HG03039 (cell line): ENCODE results near the gene RIMBP2.

ENCODE experiments used
- ATAC-seq: cut with Tn5 transposase; IDR thresholded peaks from one replicate; pipeline ENCODE4 v1.9.1; 2021; ENCODE audit warnings: mild to moderate bottlenecking, moderate library complexity; ENCODE audit not compliant: unreplicated experiment

Gene RIMBP2

GRCh38 chr12:130685250-130685787 lies 30.8 kb downstream of the RIMBP2 start:
- no peak for ATAC-seq

- no peak for ATAC-seq
Measured at GRCh38 chr12:130683811-130684210, 32.3 kb downstream of the RIMBP2 start.

GRCh38 chr12:130683080-130683479 lies 33.0 kb downstream of the RIMBP2 start:
- ATAC-seq = no peak

- no peak for ATAC-seq
Measured at GRCh38 chr12:130680451-130680990, 35.6 kb downstream of the RIMBP2 start.

GRCh38 chr12:130677957-130678558 lies 38.0 kb downstream of the RIMBP2 start:
- ATAC-seq = no peak

- no peak for ATAC-seq
Measured at GRCh38 chr12:130675791-130676190, 40.3 kb downstream of the RIMBP2 start.

GRCh38 chr12:130675121-130675520 lies 41.0 kb downstream of the RIMBP2 start:
- ATAC-seq = no peak

- ATAC-seq = no peak
Measured at GRCh38 chr12:130674676-130675075, 41.4 kb downstream of the RIMBP2 start.

GRCh38 chr12:130673036-130673705 lies 42.9 kb downstream of the RIMBP2 start:
- no peak for ATAC-seq

GRCh38 chr12:130672089-130672820 lies 43.8 kb downstream of the RIMBP2 start:
- no peak for ATAC-seq

GRCh38 chr12:130671556-130671955 lies 44.5 kb downstream of the RIMBP2 start:
- ATAC-seq = no peak

GRCh38 chr12:130669797-130670196 lies 46.3 kb downstream of the RIMBP2 start:
- ATAC-seq = no peak

GRCh38 chr12:130669205-130669557 lies 46.9 kb downstream of the RIMBP2 start:
- no peak for ATAC-seq

- no peak for ATAC-seq
Measured at GRCh38 chr12:130668286-130669204, 47.6 kb downstream of the RIMBP2 start.

- no peak for ATAC-seq
Measured at GRCh38 chr12:130667421-130667960, 48.6 kb downstream of the RIMBP2 start.

- no peak for ATAC-seq
Measured at GRCh38 chr12:130666645-130667044, 49.5 kb downstream of the RIMBP2 start.

- ATAC-seq = no peak
Measured at GRCh38 chr12:130665753-130666152, 50.3 kb downstream of the RIMBP2 start.

GRCh38 chr12:130664772-130665171 lies 51.3 kb downstream of the RIMBP2 start:
- no peak for ATAC-seq

GRCh38 chr12:130664252-130664651 lies 51.8 kb downstream of the RIMBP2 start:
- no peak for ATAC-seq

- ATAC-seq = no peak
Measured at GRCh38 chr12:130663514-130663913, 52.6 kb downstream of the RIMBP2 start.
